Panc1 (cell line): ENCODE measurements around the gene IL31RA. TPM values are rescaled to one million over a fixed set of nuclear protein-coding genes. Genes with fewer than 3 reads are reported as not detected.

Experiments used
- ATAC-seq: fragments of 200-7000 bp; cut with Tn5 transposase; 2 replicates; pipeline ENCODE4 v1.9.1; 2020; ENCODE audit warnings: mild to moderate bottlenecking, moderate library complexity
- BruUV-seq: library from RNA; stranded (reverse); fragments of 400-500 nt; replicated peaks from 2 replicates; lab custom pipeline; 2021; lab: Mats Ljungman, UMichigan
- CTCF ChIA-PET: fragments of 300-600 bp; sonication (Branson Sonifier 250); formaldehyde crosslinking; loops from one replicate; lab custom pipeline; 2022; ENCODE audit warnings: antibody characterized with exemption; lab: Charles Lee
- POLR2A ChIA-PET: fragments of 300-600 bp; sonication (Branson Sonifier 250); formaldehyde crosslinking; loops from one replicate; lab custom pipeline; 2022; ENCODE audit warnings: antibody characterized with exemption; lab: Charles Lee
- DNase-seq: peaks from one replicate; pipeline ENCODE4 v3.0.0-alpha.2; 2010; ENCODE audit warnings: low read depth, low spot score
- H3K27ac ChIP-seq: 2 replicates; pipeline ENCODE4 v1.5.1; 2011; ENCODE audit warnings: mild to moderate bottlenecking, low read length, inconsistent platforms
- H3K27me3 ChIP-seq: fragments of 200-500 bp; sonication (Bioruptor generic); 2 replicates; pipeline ENCODE4 v1.6.0; 2014; ENCODE audit warnings: low read length, inconsistent platforms; ENCODE audit not compliant: control insufficient read depth, insufficient read depth
- H3K36me3 ChIP-seq: fragments of 200-500 bp; sonication (Bioruptor generic); 2 replicates; pipeline ENCODE4 v1.5.1; 2014; ENCODE audit warnings: inconsistent platforms, mild to moderate bottlenecking, low read length, moderate library complexity; ENCODE audit not compliant: control insufficient read depth, insufficient read depth
- H3K4me1 ChIP-seq: 2 replicates; pipeline ENCODE4 v1.5.1; 2011; ENCODE audit warnings: inconsistent platforms, mild to moderate bottlenecking, low read length, moderate library complexity; ENCODE audit not compliant: control insufficient read depth, insufficient read depth
- H3K4me3 ChIP-seq, 2 experiments: 2 replicates each; pipeline ENCODE4 v1.5.1; 2011 to 2012; ENCODE audit warnings: low read depth in 2 of 2, low read length in 2 of 2, mild to moderate bottlenecking in 2 of 2, inconsistent platforms in 1 of 2, moderate library complexity in 1 of 2
- H3K9me3 ChIP-seq: fragments of 200-500 bp; sonication (Bioruptor generic); 2 replicates; pipeline ENCODE4 v1.5.1; 2014; ENCODE audit warnings: low read depth, mild to moderate bottlenecking, inconsistent platforms, low read length, moderate library complexity; ENCODE audit not compliant: control insufficient read depth, insufficient read depth
- CTCF ChIP-seq: fragments of 450-650 bp; IDR thresholded peaks from 2 replicates; pipeline ENCODE4 v1.5.1; 2017; ENCODE audit warnings: mild to moderate bottlenecking
- POLR2AphosphoS5 ChIP-seq: IDR thresholded peaks from 2 replicates; pipeline ENCODE4 v1.6.1; 2012; ENCODE audit warnings: mild to moderate bottlenecking, low read depth, low read length, moderate library complexity
- SIN3A ChIP-seq: IDR thresholded peaks from 2 replicates; pipeline ENCODE4 v1.6.1; 2012; ENCODE audit warnings: low read depth, mild to moderate bottlenecking, low read length, moderate library complexity, borderline replicate concordance; ENCODE audit not compliant: insufficient read depth
- TCF7L2 ChIP-seq: IDR thresholded peaks from 2 replicates; pipeline ENCODE4 v1.6.1; 2011; ENCODE audit warnings: mild to moderate bottlenecking, low read depth, low read length, inconsistent platforms
- in situ Hi-C: cut with HindIII; loops from 2 replicates; pipeline ENCODE4 v1.10.0; 2016; ENCODE audit warnings: low sequenced_read_pairs, low pct_unique_long_range_greater_than_20kb
- intact Hi-C: fragments of 100-400 bp; cut with micrococcal nuclease; formaldehyde crosslinking; loops from one replicate; pipeline ENCODE4 v1.10.0; 2022; ENCODE audit not compliant: unreplicated experiment
- total RNA-seq: library from RNA; stranded (reverse); gene quantifications from one replicate; pipeline ENCODE4 v1.2.1, GENCODE V29; 2021; ENCODE audit not compliant: unreplicated experiment
- TF ChIP-seq, protein P1 (sequence below), 2 experiments: IDR thresholded peaks; 2 replicates each; pipeline ENCODE4 v1.6.1; 2011 to 2012; ENCODE audit warnings: low read depth in 2 of 2, control low read depth in 1 of 2, low read length in 1 of 2, mild to moderate bottlenecking in 1 of 2, moderate library complexity in 1 of 2; ENCODE audit not compliant: insufficient read depth in 1 of 2

Gene IL31RA
- total RNA-seq, 1 experiment from 2014 or later, result 3.1 TPM

GRCh38 chr5:55921617-55922016 lies 70.5 kb downstream of the IL31RA start:
- TF ChIP-seq TCF7L2 (no peak), CTCF (no peak), SIN3A (no peak), POLR2AphosphoS5 (no peak)
- TF ChIP-seq, protein P1, sequence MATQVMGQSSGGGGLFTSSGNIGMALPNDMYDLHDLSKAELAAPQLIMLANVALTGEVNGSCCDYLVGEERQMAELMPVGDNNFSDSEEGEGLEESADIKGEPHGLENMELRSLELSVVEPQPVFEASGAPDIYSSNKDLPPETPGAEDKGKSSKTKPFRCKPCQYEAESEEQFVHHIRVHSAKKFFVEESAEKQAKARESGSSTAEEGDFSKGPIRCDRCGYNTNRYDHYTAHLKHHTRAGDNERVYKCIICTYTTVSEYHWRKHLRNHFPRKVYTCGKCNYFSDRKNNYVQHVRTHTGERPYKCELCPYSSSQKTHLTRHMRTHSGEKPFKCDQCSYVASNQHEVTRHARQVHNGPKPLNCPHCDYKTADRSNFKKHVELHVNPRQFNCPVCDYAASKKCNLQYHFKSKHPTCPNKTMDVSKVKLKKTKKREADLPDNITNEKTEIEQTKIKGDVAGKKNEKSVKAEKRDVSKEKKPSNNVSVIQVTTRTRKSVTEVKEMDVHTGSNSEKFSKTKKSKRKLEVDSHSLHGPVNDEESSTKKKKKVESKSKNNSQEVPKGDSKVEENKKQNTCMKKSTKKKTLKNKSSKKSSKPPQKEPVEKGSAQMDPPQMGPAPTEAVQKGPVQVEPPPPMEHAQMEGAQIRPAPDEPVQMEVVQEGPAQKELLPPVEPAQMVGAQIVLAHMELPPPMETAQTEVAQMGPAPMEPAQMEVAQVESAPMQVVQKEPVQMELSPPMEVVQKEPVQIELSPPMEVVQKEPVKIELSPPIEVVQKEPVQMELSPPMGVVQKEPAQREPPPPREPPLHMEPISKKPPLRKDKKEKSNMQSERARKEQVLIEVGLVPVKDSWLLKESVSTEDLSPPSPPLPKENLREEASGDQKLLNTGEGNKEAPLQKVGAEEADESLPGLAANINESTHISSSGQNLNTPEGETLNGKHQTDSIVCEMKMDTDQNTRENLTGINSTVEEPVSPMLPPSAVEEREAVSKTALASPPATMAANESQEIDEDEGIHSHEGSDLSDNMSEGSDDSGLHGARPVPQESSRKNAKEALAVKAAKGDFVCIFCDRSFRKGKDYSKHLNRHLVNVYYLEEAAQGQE (IDR thresholded peaks at IDR 0.05; ENCODE audit: insufficient read depth in 1 of 2, low read depth in 2 of 2, low read length in 1 of 2), result no peak
- BruUV-seq, result no TSS peak
- no peak for ATAC-seq
- in situ Hi-C loops (no loop called here), intact Hi-C loops (loop anchor here (10.0 kb wide), 1 partner anchor 207 kb away; the partner anchor contains the start of gene SLC38A9)
- Histone ChIP-seq H3K4me1 (peaks cover 3% of the 10 kb centered on the region; the same call in 1 of the 2 replicates), H3K4me3 (no peak overlapping the region), H3K36me3 (no peaks in the 10 kb centered on the region), H3K27me3 (no peaks in the 10 kb centered on the region), H3K9me3 (no peaks in the 10 kb centered on the region), H3K27ac (no peak overlapping the region)
- no peak for DNase-seq
- POLR2A ChIA-PET, result no interaction called here
- CTCF ChIA-PET, result no interaction called here

DNA sequence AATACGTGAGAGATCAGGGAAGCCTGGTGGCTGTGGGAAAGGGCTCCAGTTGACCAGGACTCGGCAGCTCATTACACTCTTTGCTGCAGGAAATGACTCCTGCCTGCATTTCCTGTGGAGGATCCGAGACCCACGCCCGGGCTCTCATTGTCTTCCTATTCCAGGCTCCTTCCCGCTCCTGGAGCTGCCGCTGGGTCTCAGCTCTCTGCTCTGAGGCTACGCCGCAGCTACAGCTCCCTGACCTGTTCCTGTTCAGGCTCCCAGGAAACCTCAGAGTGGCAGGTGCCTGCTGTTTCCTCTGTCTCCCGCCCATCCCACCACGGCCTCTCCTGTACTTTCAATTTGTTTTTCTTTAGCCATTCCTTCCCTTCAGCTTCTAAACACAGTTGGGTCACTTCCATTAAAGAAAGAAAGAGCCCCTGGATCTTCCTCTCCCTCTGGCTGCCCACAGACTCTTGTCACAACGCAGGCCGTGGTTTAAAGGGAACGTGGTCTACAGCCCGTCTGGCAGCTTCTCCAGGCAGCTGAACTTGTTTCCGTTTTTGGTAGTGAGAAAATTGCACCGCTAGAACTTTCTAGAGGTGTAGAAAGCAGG lies 72.1 kb downstream of the IL31RA start:
- ChIA-PET POLR2A (interaction anchor here (0.7 kb wide), 1 partner anchor 987 kb away, joined by 3 read pairs; no protein-coding TSS in a partner anchor), CTCF (interaction anchor here (0.9 kb wide), 1 partner anchor 12 kb away, joined by 4 read pairs; no protein-coding TSS in a partner anchor)
- ATAC-seq, result peak; percentile 79
- peak overlapping the region; percentile 23 to 62 for H3K4me3 ChIP-seq
- H3K4me1 ChIP-seq, result peaks cover 3% of the 10 kb centered on the region; the same call in 1 of the 2 replicates
- H3K9me3 ChIP-seq, result no peaks in the 10 kb centered on the region
- in situ Hi-C loops (no loop called here), intact Hi-C loops (loop anchor here (10.0 kb wide), 1 partner anchor 208 kb away; the partner anchor contains the start of gene SLC38A9)
- TF ChIP-seq, protein P1 (IDR thresholded peaks at IDR 0.05; ENCODE audit: insufficient read depth in 1 of 2, low read depth in 2 of 2, low read length in 1 of 2), result no peak
- no TSS peak for BruUV-seq
- H3K27me3 ChIP-seq, result no peaks in the 10 kb centered on the region
- DNase-seq, result no peak
- no peaks in the 10 kb centered on the region for H3K36me3 ChIP-seq
- peak overlapping the region; percentile 34; the same call in 1 of the 2 replicates for H3K27ac ChIP-seq
